Measurements from ENCODE around the gene SLC12A7.

SLC12A7 gene

DNA sequence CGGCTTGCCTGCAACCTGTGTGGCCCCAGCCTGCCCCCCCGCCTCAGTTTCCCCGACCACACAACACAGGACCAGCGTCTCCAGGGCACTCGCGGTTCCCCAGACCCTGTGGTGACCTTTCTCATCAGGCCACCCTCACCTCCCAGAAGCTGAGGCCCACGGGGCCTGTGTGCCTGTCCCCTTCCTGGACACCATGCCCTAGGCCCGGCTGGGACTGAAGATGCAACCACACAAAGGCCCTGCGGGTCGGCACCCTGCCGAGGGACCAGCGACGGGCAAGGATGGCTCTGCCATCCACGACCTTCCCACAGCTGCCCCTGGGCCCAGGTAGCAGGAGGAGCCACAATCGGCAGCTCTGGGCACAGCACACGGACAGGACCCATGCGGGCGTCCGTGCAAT, 34.8 kb downstream of the SLC12A7 start:
- H3K27me3 ChIP-seq (ENCODE audit: control insufficient read depth, insufficient read depth, low read length): no peaks in the 10 kb centered on the region
- H3K36me3 ChIP-seq (ENCODE audit: control insufficient read depth, insufficient read depth, low read length): peaks cover 47% of the 10 kb centered on the region
- H3K27ac ChIP-seq (ENCODE audit: low read length): no peak overlapping the region
- no peaks in the 10 kb centered on the region for H3K4me1 ChIP-seq (ENCODE audit: control insufficient read depth, insufficient read depth, low read length)
- no CpG with 5 or more reads among the region's 19 CpGs for WGBS (ENCODE audit: insufficient coverage, insufficient read length)
- no peaks in the 10 kb centered on the region for H3K9me3 ChIP-seq (ENCODE audit: control insufficient read depth, insufficient read depth, low read length)
- no peak overlapping the region for H3K4me3 ChIP-seq (ENCODE audit: low read length)
- DNase-seq (ENCODE audit: low read depth, low spot score): no peak

DNA sequence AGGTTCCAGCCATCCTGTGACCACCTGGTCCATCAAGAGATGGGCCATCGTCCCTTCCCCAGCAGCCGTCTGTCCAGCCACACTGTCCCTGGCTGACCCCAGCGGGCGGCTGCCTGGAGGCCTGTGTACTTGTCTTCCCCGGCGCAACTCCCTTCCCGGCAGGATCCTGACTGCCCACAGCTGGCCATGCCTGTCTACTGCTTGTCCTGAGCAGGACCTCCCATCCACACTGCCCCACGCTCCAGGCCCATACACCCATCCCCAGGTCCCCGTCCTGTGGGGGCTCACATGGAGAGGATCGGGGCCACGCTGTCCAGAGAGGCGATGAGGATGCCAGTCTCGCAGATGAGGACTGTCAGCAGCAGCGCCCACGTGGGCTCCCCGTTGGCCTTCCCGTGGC, 35.5 kb downstream of the SLC12A7 start:
- Histone ChIP-seq H3K27me3 (ENCODE audit: control insufficient read depth, insufficient read depth, low read length) (no peaks in the 10 kb centered on the region), H3K4me3 (ENCODE audit: low read length) (no peak overlapping the region), H3K9me3 (ENCODE audit: control insufficient read depth, insufficient read depth, low read length) (no peaks in the 10 kb centered on the region), H3K27ac (ENCODE audit: low read length) (no peak overlapping the region), H3K36me3 (ENCODE audit: control insufficient read depth, insufficient read depth, low read length) (peaks cover 47% of the 10 kb centered on the region), H3K4me1 (ENCODE audit: control insufficient read depth, insufficient read depth, low read length) (no peaks in the 10 kb centered on the region)
- no peak for DNase-seq (ENCODE audit: low read depth, low spot score)
- no CpG with 5 or more reads among the region's 17 CpGs for WGBS (ENCODE audit: insufficient coverage, insufficient read length)

DNA sequence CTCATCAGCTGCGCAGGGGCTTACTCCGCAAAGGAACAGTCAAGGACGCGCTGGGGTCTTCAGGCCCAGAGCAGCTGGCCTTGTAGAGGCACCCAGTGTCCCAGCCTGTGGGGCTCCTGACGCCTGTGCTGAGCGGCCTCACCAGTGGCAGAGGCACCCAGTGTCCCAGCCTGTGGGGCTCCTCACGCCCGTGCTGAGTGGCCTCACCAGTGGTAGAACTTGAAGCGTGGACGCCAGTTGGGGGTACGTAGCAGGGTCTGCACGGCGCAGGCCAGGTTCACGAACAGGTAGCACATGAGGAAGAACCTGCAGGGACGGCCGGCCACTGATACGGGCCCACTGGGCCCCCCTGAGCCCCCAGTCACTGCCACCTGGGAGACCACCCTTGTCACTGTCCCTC, 35.9 kb downstream of the SLC12A7 start:
- Histone ChIP-seq H3K4me3 (ENCODE audit: low read length) (no peak overlapping the region), H3K9me3 (ENCODE audit: control insufficient read depth, insufficient read depth, low read length) (no peaks in the 10 kb centered on the region), H3K4me1 (ENCODE audit: control insufficient read depth, insufficient read depth, low read length) (no peaks in the 10 kb centered on the region), H3K36me3 (ENCODE audit: control insufficient read depth, insufficient read depth, low read length) (peaks cover 47% of the 10 kb centered on the region), H3K27me3 (ENCODE audit: control insufficient read depth, insufficient read depth, low read length) (no peaks in the 10 kb centered on the region), H3K27ac (ENCODE audit: low read length) (no peak overlapping the region)
- DNase-seq (ENCODE audit: low read depth, low spot score): no peak
- no CpG with 5 or more reads among the region's 17 CpGs for WGBS (ENCODE audit: insufficient coverage, insufficient read length)

DNA sequence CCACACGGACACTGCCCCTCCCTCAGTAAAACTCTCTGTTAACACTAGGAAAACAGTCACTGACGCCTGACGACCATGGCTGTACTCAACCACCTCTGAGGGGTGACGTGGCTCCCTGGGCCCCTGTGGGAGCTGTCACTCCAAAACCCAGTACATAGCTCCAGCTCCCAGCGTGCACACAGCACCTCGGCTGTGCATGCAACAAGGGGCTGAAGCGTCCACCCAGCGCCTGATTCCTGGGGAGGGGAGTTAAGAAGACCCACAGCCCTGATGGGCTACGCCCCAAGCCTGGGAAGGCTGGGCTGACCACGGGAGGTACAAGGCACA, 36.3 kb downstream of the SLC12A7 start:
- Histone ChIP-seq H3K27ac (ENCODE audit: low read length) (no peak overlapping the region), H3K4me1 (ENCODE audit: control insufficient read depth, insufficient read depth, low read length) (no peaks in the 10 kb centered on the region), H3K4me3 (ENCODE audit: low read length) (no peak overlapping the region), H3K27me3 (ENCODE audit: control insufficient read depth, insufficient read depth, low read length) (no peaks in the 10 kb centered on the region), H3K36me3 (ENCODE audit: control insufficient read depth, insufficient read depth, low read length) (peaks cover 47% of the 10 kb centered on the region), H3K9me3 (ENCODE audit: control insufficient read depth, insufficient read depth, low read length) (no peaks in the 10 kb centered on the region)
- DNase-seq (ENCODE audit: low read depth, low spot score): no peak
- no CpG with 5 or more reads among the region's 10 CpGs for WGBS (ENCODE audit: insufficient coverage, insufficient read length)

DNA sequence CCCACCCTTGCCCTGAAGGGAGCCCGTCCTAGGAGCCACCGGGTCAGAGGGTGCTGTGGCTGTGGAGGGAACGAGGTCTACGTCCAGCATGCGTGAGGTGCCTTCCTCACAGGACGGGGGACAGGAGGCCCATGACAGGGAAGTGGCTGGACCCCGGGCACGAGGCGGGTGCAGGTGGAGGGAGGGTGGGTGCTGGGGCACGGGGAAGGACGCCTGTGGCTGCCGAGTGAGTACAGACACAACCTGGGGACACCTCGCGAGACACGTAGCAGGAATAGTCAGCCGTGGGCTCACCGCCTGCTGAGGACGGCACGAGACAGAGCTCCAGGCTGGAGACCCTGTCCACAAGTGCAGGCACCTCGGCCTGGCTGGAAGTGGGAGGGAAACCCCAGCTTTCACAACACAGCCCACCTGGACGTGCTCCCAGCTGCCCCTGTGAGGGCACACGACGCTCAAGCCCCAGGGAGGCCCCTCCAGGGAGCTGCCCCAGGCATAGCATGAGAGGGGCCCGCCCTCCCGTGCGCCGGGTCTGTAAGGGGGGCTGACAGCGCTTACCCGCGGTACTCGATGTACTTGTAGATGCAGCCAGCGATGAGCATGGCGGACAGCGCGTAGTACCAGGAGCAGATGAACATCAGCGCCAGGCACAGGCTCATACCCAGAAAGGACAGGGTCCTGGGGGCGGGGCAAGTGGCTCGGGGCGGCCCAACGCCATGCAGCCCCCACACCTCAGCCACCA, 36.9 kb downstream of the SLC12A7 start:
- Histone ChIP-seq H3K27me3 (ENCODE audit: control insufficient read depth, insufficient read depth, low read length) (no peaks in the 10 kb centered on the region), H3K9me3 (ENCODE audit: control insufficient read depth, insufficient read depth, low read length) (no peaks in the 10 kb centered on the region), H3K4me1 (ENCODE audit: control insufficient read depth, insufficient read depth, low read length) (no peaks in the 10 kb centered on the region), H3K4me3 (ENCODE audit: low read length) (no peak overlapping the region), H3K27ac (ENCODE audit: low read length) (no peak overlapping the region), H3K36me3 (ENCODE audit: control insufficient read depth, insufficient read depth, low read length) (peaks cover 47% of the 10 kb centered on the region)
- no CpG with 5 or more reads among the region's 40 CpGs for WGBS (ENCODE audit: insufficient coverage, insufficient read length)
- no peak for DNase-seq (ENCODE audit: low read depth, low spot score)

DNA sequence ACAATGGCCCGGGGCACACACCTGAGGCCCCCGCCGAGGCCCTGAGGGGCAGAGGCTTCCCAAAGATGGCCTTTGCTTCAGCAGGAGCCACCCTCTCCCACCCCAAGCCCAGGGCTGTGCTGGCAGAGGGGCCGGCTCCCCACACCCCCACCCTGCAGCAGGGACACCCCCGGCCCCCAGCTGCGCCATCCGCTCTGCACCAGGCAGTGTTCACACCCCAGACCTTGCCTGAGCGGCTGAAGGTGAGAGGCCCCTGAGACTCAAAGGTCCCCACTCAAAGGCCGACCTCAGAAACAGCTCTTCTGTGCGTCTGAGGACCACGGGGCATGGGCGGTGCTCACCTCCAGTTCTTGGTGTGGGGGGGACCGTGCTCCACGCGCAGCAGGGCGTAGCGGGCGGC, 37.6 kb downstream of the SLC12A7 start:
- H3K4me1 ChIP-seq (ENCODE audit: control insufficient read depth, insufficient read depth, low read length): no peaks in the 10 kb centered on the region
- no peak for DNase-seq (ENCODE audit: low read depth, low spot score)
- H3K27ac ChIP-seq (ENCODE audit: low read length): no peak overlapping the region
- H3K4me3 ChIP-seq (ENCODE audit: low read length): no peak overlapping the region
- H3K36me3 ChIP-seq (ENCODE audit: control insufficient read depth, insufficient read depth, low read length): peaks cover 40% of the 10 kb centered on the region
- H3K9me3 ChIP-seq (ENCODE audit: control insufficient read depth, insufficient read depth, low read length): no peaks in the 10 kb centered on the region
- no CpG with 5 or more reads among the region's 18 CpGs for WGBS (ENCODE audit: insufficient coverage, insufficient read length)
- no peaks in the 10 kb centered on the region for H3K27me3 ChIP-seq (ENCODE audit: control insufficient read depth, insufficient read depth, low read length)

DNA sequence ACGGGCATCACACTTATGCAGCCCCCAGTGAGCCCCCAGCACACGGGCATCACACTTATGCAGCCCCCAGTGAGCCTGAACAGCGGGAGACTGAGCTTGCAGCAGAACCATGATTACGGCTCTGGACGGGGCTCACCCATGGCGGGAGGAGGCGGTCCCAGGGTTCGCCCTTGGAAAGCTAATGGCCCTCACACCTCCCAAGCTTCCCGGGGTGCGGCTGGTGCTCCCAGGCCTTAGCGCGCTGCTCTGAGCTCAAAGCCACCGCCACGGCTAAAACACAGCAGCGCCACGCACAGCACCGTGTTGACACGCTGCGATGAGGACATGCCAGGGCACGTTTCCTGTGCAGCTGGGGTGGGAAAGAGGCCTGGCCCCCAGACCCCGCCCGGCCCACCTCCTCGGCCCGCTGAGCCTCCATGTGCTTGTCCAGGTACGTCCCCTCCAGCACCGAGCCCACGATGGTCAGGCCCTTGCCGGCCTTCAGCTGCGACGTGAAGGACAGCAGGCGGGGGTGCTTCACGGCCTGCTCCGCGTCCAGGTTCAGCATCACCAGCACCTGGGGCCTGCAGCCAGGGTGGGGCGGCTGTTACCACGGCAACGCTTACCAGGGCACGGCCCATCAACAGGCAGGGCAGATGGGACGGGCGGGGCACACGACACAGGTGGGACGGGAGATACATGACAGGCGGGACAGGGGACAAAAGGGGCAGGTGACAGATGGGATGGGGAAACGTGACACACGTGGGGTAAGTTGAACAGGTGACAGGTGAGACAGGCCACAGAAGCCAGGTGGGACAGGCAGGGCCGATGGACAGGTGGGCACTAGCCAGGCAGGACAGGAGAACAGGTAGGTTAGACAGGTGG, 38.4 kb downstream of the SLC12A7 start:
- Histone ChIP-seq H3K4me1 (ENCODE audit: control insufficient read depth, insufficient read depth, low read length) (no peaks in the 10 kb centered on the region), H3K36me3 (ENCODE audit: control insufficient read depth, insufficient read depth, low read length) (peaks cover 34% of the 10 kb centered on the region), H3K27me3 (ENCODE audit: control insufficient read depth, insufficient read depth, low read length) (no peaks in the 10 kb centered on the region), H3K4me3 (ENCODE audit: low read length) (no peak overlapping the region), H3K9me3 (ENCODE audit: control insufficient read depth, insufficient read depth, low read length) (no peaks in the 10 kb centered on the region), H3K27ac (ENCODE audit: low read length) (no peak overlapping the region)
- no CpG with 5 or more reads among the region's 46 CpGs for WGBS (ENCODE audit: insufficient coverage, insufficient read length)
- DNase-seq (ENCODE audit: low read depth, low spot score): no peak

DNA sequence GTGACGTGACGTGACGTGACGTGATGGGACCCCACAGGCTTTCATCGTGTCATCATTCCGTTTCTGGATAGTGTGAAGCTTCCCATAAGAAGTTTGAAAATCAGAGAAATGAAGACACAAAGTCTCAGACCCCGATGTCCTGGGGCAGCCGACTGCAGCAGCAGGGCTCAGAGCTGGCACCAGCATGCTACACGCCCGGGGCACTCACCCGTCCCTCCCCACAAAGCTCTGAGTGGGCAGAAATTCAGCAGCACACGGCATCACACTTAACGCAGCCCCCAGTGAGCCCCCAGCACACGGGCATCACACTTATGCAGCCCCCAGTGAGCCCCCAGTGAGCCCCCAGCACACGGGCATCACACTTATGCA, 42.2 kb downstream of the SLC12A7 start:
- no CpG with 5 or more reads among the region's 15 CpGs for WGBS (ENCODE audit: insufficient coverage, insufficient read length)
- H3K27ac ChIP-seq (ENCODE audit: low read length): no peak overlapping the region
- H3K27me3 ChIP-seq (ENCODE audit: control insufficient read depth, insufficient read depth, low read length): no peaks in the 10 kb centered on the region
- peaks cover 25% of the 10 kb centered on the region for H3K36me3 ChIP-seq (ENCODE audit: control insufficient read depth, insufficient read depth, low read length)
- no peaks in the 10 kb centered on the region for H3K4me1 ChIP-seq (ENCODE audit: control insufficient read depth, insufficient read depth, low read length)
- DNase-seq (ENCODE audit: low read depth, low spot score): no peak
- H3K9me3 ChIP-seq (ENCODE audit: control insufficient read depth, insufficient read depth, low read length): no peaks in the 10 kb centered on the region; the same call in 1 of the 2 replicates
- no peak overlapping the region for H3K4me3 ChIP-seq (ENCODE audit: low read length)

DNA sequence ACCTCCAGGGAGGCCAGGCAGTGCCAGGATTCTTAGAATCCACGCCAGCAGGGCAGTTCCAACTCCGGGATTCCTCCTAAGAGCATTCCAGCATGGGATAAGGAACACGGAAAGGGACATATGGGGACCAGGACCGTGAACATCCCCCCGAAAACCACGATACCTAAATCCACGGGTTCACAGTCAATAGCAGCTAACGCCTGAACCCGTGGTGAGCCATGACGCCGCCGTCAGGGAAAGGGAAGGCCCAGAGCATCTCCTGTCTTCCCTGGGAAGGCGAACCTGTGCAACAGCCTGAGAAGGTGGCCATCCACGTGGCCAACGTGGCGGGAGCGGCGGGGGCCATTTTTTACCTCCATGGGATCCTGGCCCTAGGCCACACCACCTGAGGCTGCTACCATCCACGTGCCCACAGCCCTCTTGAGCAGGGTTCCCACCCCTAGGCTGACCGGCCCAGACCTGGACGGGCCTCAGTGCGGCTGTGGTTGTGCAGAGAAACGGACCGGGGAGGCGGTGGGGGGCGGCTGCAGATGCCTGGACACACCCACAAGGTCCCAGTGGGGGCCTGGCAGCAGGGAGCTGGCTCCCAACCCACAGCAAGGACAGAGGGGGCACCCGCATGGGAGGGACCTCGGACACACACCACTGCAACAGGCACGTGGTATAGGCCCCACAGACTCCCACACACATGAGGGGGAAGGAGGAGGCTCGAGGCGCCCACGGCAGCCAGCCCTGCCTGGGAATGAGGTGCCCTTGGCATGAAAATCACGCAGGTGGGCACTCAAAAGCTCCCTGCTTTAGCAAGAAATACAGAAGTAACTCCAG, 42.8 kb downstream of the SLC12A7 start:
- Histone ChIP-seq H3K9me3 (ENCODE audit: control insufficient read depth, insufficient read depth, low read length) (no peaks in the 10 kb centered on the region; the same call in 1 of the 2 replicates), H3K27ac (ENCODE audit: low read length) (no peak overlapping the region), H3K36me3 (ENCODE audit: control insufficient read depth, insufficient read depth, low read length) (peaks cover 20% of the 10 kb centered on the region), H3K27me3 (ENCODE audit: control insufficient read depth, insufficient read depth, low read length) (no peaks in the 10 kb centered on the region), H3K4me3 (ENCODE audit: low read length) (no peak overlapping the region; the same call in 1 of the 2 replicates), H3K4me1 (ENCODE audit: control insufficient read depth, insufficient read depth, low read length) (no peaks in the 10 kb centered on the region)
- no peak for DNase-seq (ENCODE audit: low read depth, low spot score)
- no CpG with 5 or more reads among the region's 33 CpGs for WGBS (ENCODE audit: insufficient coverage, insufficient read length)

DNA sequence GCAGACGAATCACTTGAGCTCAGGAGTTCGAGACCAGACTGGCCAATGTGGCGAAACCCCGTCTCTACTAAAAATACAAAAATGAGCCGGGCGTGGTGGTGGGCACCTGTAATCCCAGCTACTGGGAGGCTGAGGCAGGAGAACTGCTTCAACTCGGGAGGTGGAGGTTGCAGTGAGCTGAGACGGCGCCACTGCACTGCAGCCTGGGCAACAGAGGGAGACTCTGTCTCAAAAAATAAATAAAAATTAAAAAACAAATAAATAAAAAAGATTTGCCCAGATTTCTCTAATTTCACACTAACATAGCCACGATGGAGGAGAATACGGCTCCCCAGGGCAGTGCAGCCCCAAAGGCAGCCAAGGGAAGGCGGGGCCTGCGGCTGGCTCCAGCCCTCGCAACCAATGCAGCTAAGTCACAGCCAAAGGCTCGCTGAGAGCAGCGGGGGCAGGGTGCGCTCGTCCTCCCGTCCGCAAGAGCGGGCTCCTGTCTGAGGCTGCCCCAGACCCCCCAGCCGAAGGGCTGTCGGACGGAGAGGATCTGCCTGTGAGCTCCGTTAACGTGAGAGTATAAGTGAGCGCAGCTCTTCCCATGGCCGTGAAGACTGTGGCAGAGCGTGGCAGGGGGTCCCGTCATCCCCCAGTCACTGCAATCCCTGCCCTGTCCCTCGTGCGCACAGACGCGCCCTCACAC, 43.5 kb downstream of the SLC12A7 start:
- no peaks in the 10 kb centered on the region for H3K27me3 ChIP-seq (ENCODE audit: control insufficient read depth, insufficient read depth, low read length)
- no peaks in the 10 kb centered on the region; the same call in 1 of the 2 replicates for H3K9me3 ChIP-seq (ENCODE audit: control insufficient read depth, insufficient read depth, low read length)
- H3K27ac ChIP-seq (ENCODE audit: low read length): no peak overlapping the region
- no peak for DNase-seq (ENCODE audit: low read depth, low spot score)
- no CpG with 5 or more reads among the region's 34 CpGs for WGBS (ENCODE audit: insufficient coverage, insufficient read length)
- H3K4me3 ChIP-seq (ENCODE audit: low read length): no peak overlapping the region
- peaks cover 18% of the 10 kb centered on the region for H3K36me3 ChIP-seq (ENCODE audit: control insufficient read depth, insufficient read depth, low read length)
- no peaks in the 10 kb centered on the region for H3K4me1 ChIP-seq (ENCODE audit: control insufficient read depth, insufficient read depth, low read length)
